ENCODE data around the gene TTC3. TPM values are rescaled to one million over a fixed set of nuclear protein-coding genes. Genes with fewer than 3 reads are reported as not detected.

The TTC3 gene
- total and polyA plus RNA-seq, 2 of the 13 experiments (the other 11 are each of a cell fraction or from before 2014, with no cell fraction given), result 55.7 to 108 TPM

DNA sequence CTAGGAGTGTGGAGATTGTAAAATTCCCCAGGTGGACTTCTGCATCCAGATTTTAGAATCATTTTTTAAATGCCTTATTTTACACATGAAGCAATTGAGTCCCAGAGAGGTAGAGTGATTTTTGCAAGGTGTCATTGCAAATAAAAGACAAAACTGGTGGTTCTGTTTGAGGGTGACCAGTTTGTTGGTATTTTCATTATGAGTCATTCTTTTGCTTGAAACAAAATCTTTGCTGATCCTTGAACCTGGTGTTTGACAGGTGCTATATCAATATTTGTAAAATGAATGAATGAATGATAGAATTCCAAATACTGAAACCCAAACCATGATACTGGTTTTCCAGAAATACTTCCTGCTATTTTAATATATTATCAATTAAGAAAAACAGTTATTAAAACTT lies 44.1 kb downstream of the TTC3 start (continued):
- TF ChIP-seq, protein P1, sequence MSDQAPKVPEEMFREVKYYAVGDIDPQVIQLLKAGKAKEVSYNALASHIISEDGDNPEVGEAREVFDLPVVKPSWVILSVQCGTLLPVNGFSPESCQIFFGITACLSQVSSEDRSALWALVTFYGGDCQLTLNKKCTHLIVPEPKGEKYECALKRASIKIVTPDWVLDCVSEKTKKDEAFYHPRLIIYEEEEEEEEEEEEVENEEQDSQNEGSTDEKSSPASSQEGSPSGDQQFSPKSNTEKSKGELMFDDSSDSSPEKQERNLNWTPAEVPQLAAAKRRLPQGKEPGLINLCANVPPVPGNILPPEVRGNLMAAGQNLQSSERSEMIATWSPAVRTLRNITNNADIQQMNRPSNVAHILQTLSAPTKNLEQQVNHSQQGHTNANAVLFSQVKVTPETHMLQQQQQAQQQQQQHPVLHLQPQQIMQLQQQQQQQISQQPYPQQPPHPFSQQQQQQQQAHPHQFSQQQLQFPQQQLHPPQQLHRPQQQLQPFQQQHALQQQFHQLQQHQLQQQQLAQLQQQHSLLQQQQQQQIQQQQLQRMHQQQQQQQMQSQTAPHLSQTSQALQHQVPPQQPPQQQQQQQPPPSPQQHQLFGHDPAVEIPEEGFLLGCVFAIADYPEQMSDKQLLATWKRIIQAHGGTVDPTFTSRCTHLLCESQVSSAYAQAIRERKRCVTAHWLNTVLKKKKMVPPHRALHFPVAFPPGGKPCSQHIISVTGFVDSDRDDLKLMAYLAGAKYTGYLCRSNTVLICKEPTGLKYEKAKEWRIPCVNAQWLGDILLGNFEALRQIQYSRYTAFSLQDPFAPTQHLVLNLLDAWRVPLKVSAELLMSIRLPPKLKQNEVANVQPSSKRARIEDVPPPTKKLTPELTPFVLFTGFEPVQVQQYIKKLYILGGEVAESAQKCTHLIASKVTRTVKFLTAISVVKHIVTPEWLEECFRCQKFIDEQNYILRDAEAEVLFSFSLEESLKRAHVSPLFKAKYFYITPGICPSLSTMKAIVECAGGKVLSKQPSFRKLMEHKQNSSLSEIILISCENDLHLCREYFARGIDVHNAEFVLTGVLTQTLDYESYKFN (CRISPR knock-in tag; conservative IDR thresholded peaks at IDR 0.05), result peak; percentile 57
- TF ChIP-seq CREB1 (IDR thresholded peaks at IDR 0.05) (peak; percentile 58; the same call in 1 of the 2 replicates), CREB1 (CRISPR knock-in tag; IDR thresholded peaks at IDR 0.05) (no peak; the same call in 1 of the 2 replicates), ZNF24 (IDR thresholded peaks at IDR 0.05) (peak; percentile 96), MAFG (CRISPR knock-in tag; IDR thresholded peaks at IDR 0.05) (no peak), JUNB (CRISPR knock-in tag; IDR thresholded peaks at IDR 0.05; ENCODE audit: borderline replicate concordance) (peak; percentile 72; the same call in 1 of the 2 replicates), FLYWCH1 (CRISPR knock-in tag; IDR thresholded peaks at IDR 0.05) (no peak), ZNF549 (CRISPR knock-in tag; IDR thresholded peaks at IDR 0.05) (no peak), MED1 (CRISPR knock-in tag; IDR thresholded peaks at IDR 0.05) (0 out of 2 replicates have a peak, but pooled peaks have one; percentile 41), EHMT2 (IDR thresholded peaks at IDR 0.05; ENCODE audit: borderline replicate concordance, low read depth, low read length) (no peak), JUN (CRISPR knock-in tag; IDR thresholded peaks at IDR 0.05) (0 out of 2 replicates have a peak, but pooled peaks have one; percentile 24), FOXA1 (IDR thresholded peaks at IDR 0.05) (no peak), FOXA1 (CRISPR knock-in tag; IDR thresholded peaks at IDR 0.05) (peak; percentile 53; the same call in 1 of the 2 replicates), ZNF496 (CRISPR knock-in tag; IDR thresholded peaks at IDR 0.05; ENCODE audit: insufficient replicate concordance) (no peak), HDAC2 (CRISPR knock-in tag; IDR thresholded peaks at IDR 0.05) (0 out of 2 replicates have a peak, but pooled peaks have one; percentile 23), POLR2A (IDR thresholded peaks at IDR 0.05; ENCODE audit: insufficient read depth in 1 of 2, low read depth in 2 of 2, low read length in 2 of 2) (no peak)
- TF ChIP-seq, protein P2, sequence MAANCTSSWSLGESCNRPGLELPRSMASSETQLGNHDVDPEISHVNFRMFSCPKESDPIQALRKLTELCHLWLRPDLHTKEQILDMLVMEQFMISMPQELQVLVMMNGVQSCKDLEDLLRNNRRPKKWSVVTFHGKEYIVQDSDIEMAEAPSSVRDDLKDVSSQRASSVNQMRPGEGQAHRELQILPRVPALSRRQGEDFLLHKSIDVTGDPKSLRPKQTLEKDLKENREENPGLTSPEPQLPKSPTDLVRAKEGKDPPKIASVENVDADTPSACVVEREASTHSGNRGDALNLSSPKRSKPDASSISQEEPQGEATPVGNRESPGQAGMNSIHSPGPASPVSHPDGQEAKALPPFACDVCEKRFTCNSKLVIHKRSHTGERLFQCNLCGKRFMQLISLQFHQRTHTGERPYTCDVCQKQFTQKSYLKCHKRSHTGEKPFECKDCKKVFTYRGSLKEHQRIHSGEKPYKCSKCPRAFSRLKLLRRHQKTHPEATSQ (CRISPR knock-in tag; IDR thresholded peaks at IDR 0.05; ENCODE audit: borderline replicate concordance), result no peak
- TF ChIP-seq, protein P3, sequence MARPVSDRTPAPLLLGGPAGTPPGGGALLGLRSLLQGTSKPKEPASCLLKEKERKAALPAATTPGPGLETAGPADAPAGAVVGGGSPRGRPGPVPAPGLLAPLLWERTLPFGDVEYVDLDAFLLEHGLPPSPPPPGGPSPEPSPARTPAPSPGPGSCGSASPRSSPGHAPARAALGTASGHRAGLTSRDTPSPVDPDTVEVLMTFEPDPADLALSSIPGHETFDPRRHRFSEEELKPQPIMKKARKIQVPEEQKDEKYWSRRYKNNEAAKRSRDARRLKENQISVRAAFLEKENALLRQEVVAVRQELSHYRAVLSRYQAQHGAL (CRISPR knock-in tag; IDR thresholded peaks at IDR 0.05; ENCODE audit: not compliant biosample characterization), result no peak
- TF ChIP-seq, protein P4, sequence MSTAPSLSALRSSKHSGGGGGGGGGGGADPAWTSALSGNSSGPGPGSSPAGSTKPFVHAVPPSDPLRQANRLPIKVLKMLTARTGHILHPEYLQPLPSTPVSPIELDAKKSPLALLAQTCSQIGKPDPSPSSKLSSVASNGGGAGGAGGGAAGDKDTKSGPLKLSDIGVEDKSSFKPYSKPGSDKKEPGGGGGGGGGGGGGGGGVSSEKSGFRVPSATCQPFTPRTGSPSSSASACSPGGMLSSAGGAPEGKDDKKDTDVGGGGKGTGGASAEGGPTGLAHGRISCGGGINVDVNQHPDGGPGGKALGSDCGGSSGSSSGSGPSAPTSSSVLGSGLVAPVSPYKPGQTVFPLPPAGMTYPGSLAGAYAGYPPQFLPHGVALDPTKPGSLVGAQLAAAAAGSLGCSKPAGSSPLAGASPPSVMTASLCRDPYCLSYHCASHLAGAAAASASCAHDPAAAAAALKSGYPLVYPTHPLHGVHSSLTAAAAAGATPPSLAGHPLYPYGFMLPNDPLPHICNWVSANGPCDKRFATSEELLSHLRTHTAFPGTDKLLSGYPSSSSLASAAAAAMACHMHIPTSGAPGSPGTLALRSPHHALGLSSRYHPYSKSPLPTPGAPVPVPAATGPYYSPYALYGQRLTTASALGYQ (CRISPR knock-in tag; IDR thresholded peaks at IDR 0.05), result peak; percentile 46; the same call in 1 of the 2 replicates
- TF ChIP-seq, protein P5, sequence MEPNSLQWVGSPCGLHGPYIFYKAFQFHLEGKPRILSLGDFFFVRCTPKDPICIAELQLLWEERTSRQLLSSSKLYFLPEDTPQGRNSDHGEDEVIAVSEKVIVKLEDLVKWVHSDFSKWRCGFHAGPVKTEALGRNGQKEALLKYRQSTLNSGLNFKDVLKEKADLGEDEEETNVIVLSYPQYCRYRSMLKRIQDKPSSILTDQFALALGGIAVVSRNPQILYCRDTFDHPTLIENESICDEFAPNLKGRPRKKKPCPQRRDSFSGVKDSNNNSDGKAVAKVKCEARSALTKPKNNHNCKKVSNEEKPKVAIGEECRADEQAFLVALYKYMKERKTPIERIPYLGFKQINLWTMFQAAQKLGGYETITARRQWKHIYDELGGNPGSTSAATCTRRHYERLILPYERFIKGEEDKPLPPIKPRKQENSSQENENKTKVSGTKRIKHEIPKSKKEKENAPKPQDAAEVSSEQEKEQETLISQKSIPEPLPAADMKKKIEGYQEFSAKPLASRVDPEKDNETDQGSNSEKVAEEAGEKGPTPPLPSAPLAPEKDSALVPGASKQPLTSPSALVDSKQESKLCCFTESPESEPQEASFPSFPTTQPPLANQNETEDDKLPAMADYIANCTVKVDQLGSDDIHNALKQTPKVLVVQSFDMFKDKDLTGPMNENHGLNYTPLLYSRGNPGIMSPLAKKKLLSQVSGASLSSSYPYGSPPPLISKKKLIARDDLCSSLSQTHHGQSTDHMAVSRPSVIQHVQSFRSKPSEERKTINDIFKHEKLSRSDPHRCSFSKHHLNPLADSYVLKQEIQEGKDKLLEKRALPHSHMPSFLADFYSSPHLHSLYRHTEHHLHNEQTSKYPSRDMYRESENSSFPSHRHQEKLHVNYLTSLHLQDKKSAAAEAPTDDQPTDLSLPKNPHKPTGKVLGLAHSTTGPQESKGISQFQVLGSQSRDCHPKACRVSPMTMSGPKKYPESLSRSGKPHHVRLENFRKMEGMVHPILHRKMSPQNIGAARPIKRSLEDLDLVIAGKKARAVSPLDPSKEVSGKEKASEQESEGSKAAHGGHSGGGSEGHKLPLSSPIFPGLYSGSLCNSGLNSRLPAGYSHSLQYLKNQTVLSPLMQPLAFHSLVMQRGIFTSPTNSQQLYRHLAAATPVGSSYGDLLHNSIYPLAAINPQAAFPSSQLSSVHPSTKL (CRISPR knock-in tag; IDR thresholded peaks at IDR 0.05), result peak; percentile 83

Data from HepG2 (cell line).